ENCODE data around the gene MCTP1. TPM values are rescaled to one million over a fixed set of nuclear protein-coding genes. Genes with fewer than 3 reads are reported as not detected.

The MCTP1 gene
- polyA plus RNA-seq, 1 donor (not counting 4 experiments of a cell fraction or from before 2014, with no cell fraction given), result 4.9 TPM

GRCh38 chr5:95105638-95106037 is 179.3 kb downstream of the MCTP1 start:
- Histone ChIP-seq H2AFZ (ENCODE audit: control insufficient read depth, low read length) (no peak overlapping the region), H3K4me1 (ENCODE audit: control insufficient read depth, extremely low read depth, insufficient read depth, low read length) (no peaks in the 10 kb centered on the region), H3K4me2 (ENCODE audit: control insufficient read depth, extremely low read depth, insufficient read depth, low read depth, low read length) (no peak overlapping the region), H3K9me1 (ENCODE audit: control insufficient read depth, extremely low read depth, insufficient read depth, low read length) (no peaks in the 10 kb centered on the region), H4K20me1 (ENCODE audit: control insufficient read depth, extremely low read depth, insufficient read depth, low read length) (no peaks in the 10 kb centered on the region), H3K4me3 (ENCODE audit: control insufficient read depth in 2 of 3, extremely low read depth in 1 of 3, insufficient read depth in 2 of 3, low read depth in 1 of 3, low read length in 3 of 3) (no peak overlapping the region), H3K79me2 (ENCODE audit: control insufficient read depth, insufficient read depth, low read length) (no peaks in the 10 kb centered on the region), H3K27ac (ENCODE audit: control insufficient read depth, insufficient read depth, low read length) (no peak overlapping the region), H3K27me3 (ENCODE audit: control insufficient read depth, extremely low read depth, insufficient read depth, low read length) (no peaks in the 10 kb centered on the region), H3K9me3 (ENCODE audit: control insufficient read depth, low read depth, low read length) (no peaks in the 10 kb centered on the region), H3K9ac (ENCODE audit: control insufficient read depth, extremely low read depth, insufficient read depth, low read length) (no peak overlapping the region), H3K36me3 (ENCODE audit: control insufficient read depth in 2 of 2, extremely low read depth in 1 of 2, insufficient read depth in 2 of 2, low read length in 2 of 2) (no peaks in the 10 kb centered on the region)
- FAIRE-seq (no peak), DNase-seq (ENCODE audit: low read depth, low spot score) (no peak)
- dilution Hi-C loops (cut with MboI; ENCODE audit: extremely low pct_ligation_motif_present, low sequenced_read_pairs), result no loop called here
- TF ChIP-seq, protein P1, sequence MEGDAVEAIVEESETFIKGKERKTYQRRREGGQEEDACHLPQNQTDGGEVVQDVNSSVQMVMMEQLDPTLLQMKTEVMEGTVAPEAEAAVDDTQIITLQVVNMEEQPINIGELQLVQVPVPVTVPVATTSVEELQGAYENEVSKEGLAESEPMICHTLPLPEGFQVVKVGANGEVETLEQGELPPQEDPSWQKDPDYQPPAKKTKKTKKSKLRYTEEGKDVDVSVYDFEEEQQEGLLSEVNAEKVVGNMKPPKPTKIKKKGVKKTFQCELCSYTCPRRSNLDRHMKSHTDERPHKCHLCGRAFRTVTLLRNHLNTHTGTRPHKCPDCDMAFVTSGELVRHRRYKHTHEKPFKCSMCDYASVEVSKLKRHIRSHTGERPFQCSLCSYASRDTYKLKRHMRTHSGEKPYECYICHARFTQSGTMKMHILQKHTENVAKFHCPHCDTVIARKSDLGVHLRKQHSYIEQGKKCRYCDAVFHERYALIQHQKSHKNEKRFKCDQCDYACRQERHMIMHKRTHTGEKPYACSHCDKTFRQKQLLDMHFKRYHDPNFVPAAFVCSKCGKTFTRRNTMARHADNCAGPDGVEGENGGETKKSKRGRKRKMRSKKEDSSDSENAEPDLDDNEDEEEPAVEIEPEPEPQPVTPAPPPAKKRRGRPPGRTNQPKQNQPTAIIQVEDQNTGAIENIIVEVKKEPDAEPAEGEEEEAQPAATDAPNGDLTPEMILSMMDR (optimal IDR thresholded peaks at IDR 0.05 in 1 of 3, IDR thresholded peaks at IDR 0.05 in 1 of 3, conservative IDR thresholded peaks at IDR 0.05 in 1 of 3; ENCODE audit: extremely low read depth in 1 of 3, insufficient read depth in 2 of 3, low read length in 3 of 3), result no peak
- no peak for TF ChIP-seq EZH2 (IDR thresholded peaks at IDR 0.05; ENCODE audit: low read length)

GRCh38 chr5:95102687-95103086 is 182.2 kb downstream of the MCTP1 start:
- no peak overlapping the region for H3K27ac ChIP-seq (ENCODE audit: control insufficient read depth, insufficient read depth, low read length)
- H3K4me3 ChIP-seq (ENCODE audit: control insufficient read depth in 2 of 3, extremely low read depth in 1 of 3, insufficient read depth in 2 of 3, low read depth in 1 of 3, low read length in 3 of 3), result no peak overlapping the region
- H2AFZ ChIP-seq (ENCODE audit: control insufficient read depth, low read length), result no peak overlapping the region
- no peaks in the 10 kb centered on the region for H3K9me1 ChIP-seq (ENCODE audit: control insufficient read depth, extremely low read depth, insufficient read depth, low read length)
- FAIRE-seq (no peak), DNase-seq (ENCODE audit: low read depth, low spot score) (no peak)
- H4K20me1 ChIP-seq (ENCODE audit: control insufficient read depth, extremely low read depth, insufficient read depth, low read length), result no peaks in the 10 kb centered on the region
- no peak overlapping the region for H3K9ac ChIP-seq (ENCODE audit: control insufficient read depth, extremely low read depth, insufficient read depth, low read length)
- H3K4me1 ChIP-seq (ENCODE audit: control insufficient read depth, extremely low read depth, insufficient read depth, low read length), result no peaks in the 10 kb centered on the region
- H3K9me3 ChIP-seq (ENCODE audit: control insufficient read depth, low read depth, low read length), result no peaks in the 10 kb centered on the region
- H3K36me3 ChIP-seq (ENCODE audit: control insufficient read depth in 2 of 2, extremely low read depth in 1 of 2, insufficient read depth in 2 of 2, low read length in 2 of 2), result no peaks in the 10 kb centered on the region
- H3K4me2 ChIP-seq (ENCODE audit: control insufficient read depth, extremely low read depth, insufficient read depth, low read depth, low read length), result no peak overlapping the region
- no peaks in the 10 kb centered on the region for H3K79me2 ChIP-seq (ENCODE audit: control insufficient read depth, insufficient read depth, low read length)
- dilution Hi-C loops (cut with MboI; ENCODE audit: extremely low pct_ligation_motif_present, low sequenced_read_pairs), result no loop called here
- H3K27me3 ChIP-seq (ENCODE audit: control insufficient read depth, extremely low read depth, insufficient read depth, low read length), result no peaks in the 10 kb centered on the region
- TF ChIP-seq, protein P1 (optimal IDR thresholded peaks at IDR 0.05 in 1 of 3, IDR thresholded peaks at IDR 0.05 in 1 of 3, conservative IDR thresholded peaks at IDR 0.05 in 1 of 3; ENCODE audit: extremely low read depth in 1 of 3, insufficient read depth in 2 of 3, low read length in 3 of 3), result no peak
- no peak for TF ChIP-seq EZH2 (IDR thresholded peaks at IDR 0.05; ENCODE audit: low read length)
